Nephron (organoid): ENCODE measurements around the gene ZNF324.

Source experiments
- H3K27ac Mint-ChIP-seq, 3 experiments: 2 replicates each; pipeline ENCODE4 v1.8.0; 2020; ENCODE audit warnings: mixed read lengths in 3 of 3, mild to moderate bottlenecking in 2 of 3, moderate library complexity in 1 of 3
- H3K27me3 Mint-ChIP-seq: 2 replicates; pipeline ENCODE4 v1.8.0; 2021; ENCODE audit warnings: low read depth, mild to moderate bottlenecking, moderate library complexity, mixed read lengths
- H3K36me3 Mint-ChIP-seq: 2 replicates; pipeline ENCODE4 v1.8.0; 2020; ENCODE audit warnings: low read depth, mixed read lengths
- H3K4me1 Mint-ChIP-seq: 2 replicates; pipeline ENCODE4 v1.8.0; 2020; ENCODE audit warnings: mixed read lengths
- H3K4me3 Mint-ChIP-seq, 3 experiments: 2 replicates each; pipeline ENCODE4 v1.8.0; 2020; ENCODE audit warnings: mild to moderate bottlenecking in 3 of 3, mixed read lengths in 3 of 3, moderate library complexity in 2 of 3
- H3K9me3 Mint-ChIP-seq: 2 replicates; pipeline ENCODE4 v1.8.0; 2020; ENCODE audit warnings: mixed read lengths
- TF ChIP-seq, protein P1 (sequence below), 3 experiments: fragments of 200-600 bp; sonication (generic); IDR thresholded peaks; one replicate each; pipeline ENCODE4 v1.5.0; 2021; ENCODE audit warnings: antibody characterized with exemption in 3 of 3; ENCODE audit not compliant: unreplicated experiment in 3 of 3

Gene ZNF324

DNA sequence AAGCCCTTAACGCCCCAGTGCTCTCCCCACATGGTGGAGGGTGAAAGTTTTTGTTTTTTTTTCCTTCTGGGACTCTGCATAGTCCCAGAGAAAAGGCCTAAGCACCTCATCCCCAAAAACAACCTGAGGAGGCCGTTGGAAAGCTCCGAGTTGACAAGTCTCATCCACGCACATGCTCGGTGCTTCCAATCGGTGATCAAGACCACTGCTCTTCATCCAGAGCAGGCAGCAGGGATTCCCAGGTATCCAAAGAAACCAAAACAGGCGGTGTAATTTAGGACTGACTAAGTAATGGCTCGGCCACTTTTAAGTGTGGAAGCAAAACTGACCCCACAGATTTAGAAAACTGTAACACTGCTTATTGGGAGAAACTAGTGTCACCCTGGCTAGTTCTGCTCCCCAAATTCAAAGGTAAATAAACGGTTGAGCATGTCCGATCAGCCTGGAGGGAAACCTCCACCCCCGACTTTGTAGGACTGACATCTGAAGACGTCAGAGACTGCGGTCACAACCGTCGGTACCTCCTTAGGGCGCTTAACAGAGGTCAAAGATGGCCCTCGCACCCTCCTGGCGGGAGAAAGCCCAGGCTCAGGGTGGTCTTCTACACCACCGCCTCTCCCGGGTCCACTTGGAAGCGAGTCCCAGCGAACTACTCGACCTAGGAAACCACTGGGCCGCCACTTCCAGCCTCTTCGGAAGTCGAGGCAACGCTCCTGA is 8.3 kb downstream of the ZNF324 start:
- Mint-ChIP-seq H3K27ac (peak overlapping the region; percentile 89 to 97 (median 91)), H3K4me3 (peak overlapping the region; percentile 91 to 96 (median 92)), H3K9me3 (no peaks in the 10 kb centered on the region), H3K27me3 (no peaks in the 10 kb centered on the region), H3K4me1 (peaks cover 6% of the 10 kb centered on the region), H3K36me3 (peaks cover 15% of the 10 kb centered on the region)
- TF ChIP-seq, protein P1, sequence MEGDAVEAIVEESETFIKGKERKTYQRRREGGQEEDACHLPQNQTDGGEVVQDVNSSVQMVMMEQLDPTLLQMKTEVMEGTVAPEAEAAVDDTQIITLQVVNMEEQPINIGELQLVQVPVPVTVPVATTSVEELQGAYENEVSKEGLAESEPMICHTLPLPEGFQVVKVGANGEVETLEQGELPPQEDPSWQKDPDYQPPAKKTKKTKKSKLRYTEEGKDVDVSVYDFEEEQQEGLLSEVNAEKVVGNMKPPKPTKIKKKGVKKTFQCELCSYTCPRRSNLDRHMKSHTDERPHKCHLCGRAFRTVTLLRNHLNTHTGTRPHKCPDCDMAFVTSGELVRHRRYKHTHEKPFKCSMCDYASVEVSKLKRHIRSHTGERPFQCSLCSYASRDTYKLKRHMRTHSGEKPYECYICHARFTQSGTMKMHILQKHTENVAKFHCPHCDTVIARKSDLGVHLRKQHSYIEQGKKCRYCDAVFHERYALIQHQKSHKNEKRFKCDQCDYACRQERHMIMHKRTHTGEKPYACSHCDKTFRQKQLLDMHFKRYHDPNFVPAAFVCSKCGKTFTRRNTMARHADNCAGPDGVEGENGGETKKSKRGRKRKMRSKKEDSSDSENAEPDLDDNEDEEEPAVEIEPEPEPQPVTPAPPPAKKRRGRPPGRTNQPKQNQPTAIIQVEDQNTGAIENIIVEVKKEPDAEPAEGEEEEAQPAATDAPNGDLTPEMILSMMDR (IDR thresholded peaks at IDR 0.05; ENCODE audit: unreplicated experiment in 3 of 3) = no peak

GRCh38 chr19:58475714-58476497 is 9.0 kb downstream of the ZNF324 start, which contains the start of gene ZNF446:
Gene ZNF446 (plus strand): TSS chr19:58476352. CDS start chr19:58477219, 867 bp downstream.
- H3K36me3 Mint-ChIP-seq = peaks cover 13% of the 10 kb centered on the region
- no peaks in the 10 kb centered on the region for H3K9me3 Mint-ChIP-seq
- TF ChIP-seq, protein P1 (IDR thresholded peaks at IDR 0.05; ENCODE audit: unreplicated experiment in 3 of 3) = no peak
- H3K27me3 Mint-ChIP-seq = no peaks in the 10 kb centered on the region
- H3K4me1 Mint-ChIP-seq = peaks cover 6% of the 10 kb centered on the region
- H3K4me3 Mint-ChIP-seq = peak within 1 kb of the TSS; percentile 91 to 96 (median 92)
- H3K27ac Mint-ChIP-seq = peak within 1 kb of the TSS; percentile 89 to 97 (median 94)

- peaks cover 17% of the 10 kb centered on the region for H3K36me3 Mint-ChIP-seq
- H3K27ac Mint-ChIP-seq = peak overlapping the region; percentile 84 to 97 (median 94)
- peak overlapping the region; percentile 91 to 96 (median 92) for H3K4me3 Mint-ChIP-seq
- H3K27me3 Mint-ChIP-seq = no peaks in the 10 kb centered on the region
- peaks cover 6% of the 10 kb centered on the region for H3K4me1 Mint-ChIP-seq
- TF ChIP-seq, protein P1 (IDR thresholded peaks at IDR 0.05; ENCODE audit: unreplicated experiment in 3 of 3) = no peak
- no peaks in the 10 kb centered on the region for H3K9me3 Mint-ChIP-seq
Measured at GRCh38 chr19:58476498-58477015, 9.7 kb downstream of the ZNF324 start.

- Mint-ChIP-seq H3K36me3 (peaks cover 16% of the 10 kb centered on the region), H3K4me1 (peaks cover 6% of the 10 kb centered on the region), H3K4me3 (peak overlapping the region; percentile 91 to 96 (median 92)), H3K27ac (peak overlapping the region; percentile 84 to 97 (median 94)), H3K27me3 (no peaks in the 10 kb centered on the region), H3K9me3 (no peaks in the 10 kb centered on the region)
- TF ChIP-seq, protein P1 (IDR thresholded peaks at IDR 0.05; ENCODE audit: unreplicated experiment in 3 of 3) = no peak
Measured at GRCh38 chr19:58477130-58477529, 10.2 kb downstream of the ZNF324 start.

- Mint-ChIP-seq H3K36me3 (peaks cover 11% of the 10 kb centered on the region), H3K27ac (no peak overlapping the region)
Measured at GRCh38 chr19:58477871-58478270, 11.0 kb downstream of the ZNF324 start.

More at GRCh38 chr19:58477871-58478270, 11.0 kb downstream of the ZNF324 start:
- TF ChIP-seq, protein P1 (IDR thresholded peaks at IDR 0.05; ENCODE audit: unreplicated experiment in 3 of 3) = no peak
- no peaks in the 10 kb centered on the region for H3K27me3 Mint-ChIP-seq
- peak overlapping the region; percentile 60 to 67 (median 60) for H3K4me3 Mint-ChIP-seq
- peaks cover 6% of the 10 kb centered on the region for H3K4me1 Mint-ChIP-seq
- no peaks in the 10 kb centered on the region for H3K9me3 Mint-ChIP-seq
